Stimulated activated memory B cell treated with anti-CD40 and anti-IgM and Interleukin-4, amounts not matched to agents 10 μg/mL and 1 μg/mL and 100 μg/mL, for 72 hours (primary cell): ENCODE measurements around the gene PLIN4.
"Not testable (repeated sequence)": the region's sequence is repeated elsewhere in the genome, so short reads cannot be mapped to it uniquely, and the experiment has no call there.

Experiments used
- ATAC-seq: fragments of 150-1000 bp; cut with Tn5 transposase; 2 replicates; pipeline ENCODE4 v1.10.0; 2021
- H3K27ac Mint-ChIP-seq: one replicate; pipeline ENCODE4 v1.8.0; 2022; ENCODE audit warnings: mild to moderate bottlenecking, mixed read lengths
- H3K27me3 Mint-ChIP-seq: one replicate; pipeline ENCODE4 v1.8.0; 2022; ENCODE audit warnings: mixed read lengths
- H3K36me3 Mint-ChIP-seq: one replicate; pipeline ENCODE4 v1.8.0; 2022; ENCODE audit warnings: mixed read lengths
- H3K4me1 Mint-ChIP-seq: one replicate; pipeline ENCODE4 v1.8.0; 2022; ENCODE audit warnings: mixed read lengths
- H3K4me3 Mint-ChIP-seq: one replicate; pipeline ENCODE4 v1.8.0; 2022; ENCODE audit warnings: mild to moderate bottlenecking, moderate library complexity, mixed read lengths
- H3K9me3 Mint-ChIP-seq: one replicate; pipeline ENCODE4 v1.8.0; 2022; ENCODE audit warnings: mixed read lengths

The PLIN4 gene

GRCh38 chr19:4518345-4519171, at the start of gene PLIN4:
PLIN4 (minus strand) TSS chr19:4518486; CDS start chr19:4518272, 214 bp downstream.
- ATAC-seq: no peak
- H3K36me3 Mint-ChIP-seq: no peaks in the 10 kb centered on the region
- H3K4me1 Mint-ChIP-seq: no peaks in the 10 kb centered on the region
- H3K4me3 Mint-ChIP-seq: no peak within 1 kb of the TSS
- peaks cover 56% of the 10 kb centered on the region for H3K27me3 Mint-ChIP-seq
- H3K27ac Mint-ChIP-seq: no peak within 1 kb of the TSS
- H3K9me3 Mint-ChIP-seq: no peaks in the 10 kb centered on the region

DNA sequence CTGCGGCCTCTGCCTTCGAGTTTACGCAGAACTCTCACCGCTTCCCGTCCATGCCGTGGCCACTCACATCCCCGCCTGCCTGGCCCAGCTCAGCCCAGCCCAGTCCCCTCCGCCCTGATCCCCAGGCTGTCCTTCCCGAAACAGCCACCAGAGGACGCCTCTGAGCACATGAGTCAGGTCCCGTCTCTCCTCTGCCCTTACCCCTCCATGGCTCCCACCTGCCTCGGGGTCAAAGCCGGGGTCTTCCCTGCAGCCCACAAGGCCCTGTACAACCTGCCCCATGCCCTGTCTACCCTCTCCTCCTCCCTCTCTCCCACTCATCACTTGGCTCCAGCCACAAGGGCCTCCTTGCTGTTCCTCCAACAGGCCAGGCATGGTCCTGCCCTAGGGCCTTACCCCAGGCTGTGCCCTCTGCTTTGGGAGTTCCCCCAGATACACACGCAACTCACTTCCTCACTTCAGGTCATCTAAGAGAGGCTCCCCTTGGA, 49.3 kb upstream of the PLIN4 start:
- no peaks in the 10 kb centered on the region for H3K9me3 Mint-ChIP-seq
- no peaks in the 10 kb centered on the region for H3K36me3 Mint-ChIP-seq
- H3K27ac Mint-ChIP-seq: no peak overlapping the region
- H3K4me1 Mint-ChIP-seq: peaks cover 10% of the 10 kb centered on the region
- peak; percentile 56 for ATAC-seq
- no peak overlapping the region for H3K4me3 Mint-ChIP-seq
- peaks cover 44% of the 10 kb centered on the region for H3K27me3 Mint-ChIP-seq

GRCh38 chr19:4566402-4567051, 48.2 kb upstream of the PLIN4 start:
- Mint-ChIP-seq H3K27ac (no peak overlapping the region), H3K36me3 (no peaks in the 10 kb centered on the region)
- no peak for ATAC-seq

GRCh38 chr19:4563562-4563961, 45.3 kb upstream of the PLIN4 start:
- peak; percentile 51 for ATAC-seq
- not testable (repeated sequence) for H3K4me3 Mint-ChIP-seq, H3K9me3 Mint-ChIP-seq, H3K27ac Mint-ChIP-seq, H3K36me3 Mint-ChIP-seq
- Mint-ChIP-seq H3K4me1 (peaks cover 19% of the 10 kb centered on the region), H3K27me3 (peaks cover 45% of the 10 kb centered on the region)

More at GRCh38 chr19:4566402-4567051, 48.2 kb upstream of the PLIN4 start:
- Mint-ChIP-seq H3K4me3 (no peak overlapping the region), H3K9me3 (no peaks in the 10 kb centered on the region), H3K27me3 (peaks cover 44% of the 10 kb centered on the region), H3K4me1 (peaks cover 19% of the 10 kb centered on the region)

GRCh38 chr19:4562085-4562484, 43.8 kb upstream of the PLIN4 start:
- not testable (repeated sequence) for H3K9me3 Mint-ChIP-seq, H3K27ac Mint-ChIP-seq, H3K4me3 Mint-ChIP-seq, H3K36me3 Mint-ChIP-seq
- peak; percentile 65 for ATAC-seq
- Mint-ChIP-seq H3K27me3 (peaks cover 41% of the 10 kb centered on the region), H3K4me1 (peaks cover 15% of the 10 kb centered on the region)

DNA sequence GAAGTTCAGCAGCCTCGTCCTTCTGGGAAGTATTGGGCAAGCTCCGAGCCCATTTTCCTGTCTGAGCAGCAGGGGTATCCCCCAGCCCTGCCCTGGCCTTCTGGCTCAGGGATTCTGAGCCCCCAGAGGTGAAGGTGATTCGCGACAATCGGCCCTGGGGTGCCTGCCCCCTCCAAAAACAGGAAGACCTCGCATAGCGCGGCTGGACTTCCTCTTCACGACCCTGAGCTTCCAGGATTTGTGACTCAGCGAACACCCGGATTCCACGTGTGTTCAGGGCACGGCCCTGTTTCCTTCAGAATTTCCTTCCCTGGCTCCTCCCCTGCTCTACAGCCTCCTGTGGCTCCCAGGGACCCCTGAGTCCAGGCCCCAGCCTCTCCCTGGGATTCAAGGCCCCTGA, 41.3 kb upstream of the PLIN4 start, which contains the start of gene SEMA6B:
SEMA6B (minus strand) TSS at position 116 of the 400 bp plus-strand sequence. CDS start 1,227 bp downstream, outside the sequence.
- Mint-ChIP-seq H3K27me3 (peaks cover 37% of the 10 kb centered on the region), H3K9me3 (no peaks in the 10 kb centered on the region), H3K36me3 (no peaks in the 10 kb centered on the region), H3K4me1 (peaks cover 22% of the 10 kb centered on the region), H3K27ac (no peak within 1 kb of the TSS), H3K4me3 (no peak within 1 kb of the TSS)
- ATAC-seq: no peak

- no peaks in the 10 kb centered on the region for H3K36me3 Mint-ChIP-seq
- peaks cover 5% of the 10 kb centered on the region for H3K9me3 Mint-ChIP-seq
- H3K4me3 Mint-ChIP-seq: no peak overlapping the region
- H3K27ac Mint-ChIP-seq: no peak overlapping the region
- H3K27me3 Mint-ChIP-seq: peaks cover 39% of the 10 kb centered on the region
- peaks cover 22% of the 10 kb centered on the region for H3K4me1 Mint-ChIP-seq
- ATAC-seq: no peak
These were observed 40.0 kb upstream of the PLIN4 start for GRCh38 chr19:4557971-4558941.

DNA sequence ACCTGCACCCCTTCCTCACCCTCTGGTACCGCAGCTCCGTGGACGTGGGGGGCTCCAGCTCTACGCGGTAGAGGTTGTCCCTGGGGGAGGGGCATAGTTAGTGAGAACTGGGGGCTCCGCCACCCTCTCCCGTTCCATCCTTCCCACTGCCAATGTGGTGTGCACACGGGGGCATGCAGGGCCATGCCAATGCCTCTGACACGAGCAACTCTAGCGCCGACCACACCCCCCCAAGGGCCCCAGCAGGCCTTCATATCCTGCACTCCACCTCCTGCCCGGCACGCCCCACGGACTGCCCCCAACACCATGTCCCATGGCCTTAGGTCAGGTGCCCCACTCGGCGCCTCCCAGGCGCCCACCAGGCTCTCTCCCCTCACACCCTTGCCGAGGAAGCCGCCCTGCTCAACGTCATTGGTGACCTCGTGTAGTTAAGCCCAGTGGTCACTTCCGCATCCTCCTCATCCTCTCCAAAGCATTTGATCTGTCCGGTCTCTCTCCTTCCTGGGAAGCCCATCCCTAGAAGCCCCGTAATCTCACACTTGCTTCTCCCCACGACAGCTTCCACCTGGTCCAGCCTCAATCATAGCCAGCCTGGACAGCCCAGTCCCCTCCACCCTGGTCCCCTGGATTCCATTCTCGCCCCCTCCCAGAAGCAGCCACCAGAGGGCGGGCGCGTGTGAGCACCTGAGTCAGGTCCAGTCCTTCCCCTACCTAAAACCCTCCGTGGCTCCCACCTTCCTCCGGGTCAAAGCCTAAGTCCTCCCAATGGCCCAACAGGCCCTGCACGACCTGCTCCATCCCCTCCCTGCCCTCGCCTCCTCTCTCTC, 39.1 kb upstream of the PLIN4 start:
- no peaks in the 10 kb centered on the region for H3K36me3 Mint-ChIP-seq
- H3K9me3 Mint-ChIP-seq: peaks cover 11% of the 10 kb centered on the region
- H3K27me3 Mint-ChIP-seq: peaks cover 48% of the 10 kb centered on the region
- peaks cover 18% of the 10 kb centered on the region for H3K4me1 Mint-ChIP-seq
- peak; percentile 15 for ATAC-seq
- no peak overlapping the region for H3K4me3 Mint-ChIP-seq
- no peak overlapping the region for H3K27ac Mint-ChIP-seq

DNA sequence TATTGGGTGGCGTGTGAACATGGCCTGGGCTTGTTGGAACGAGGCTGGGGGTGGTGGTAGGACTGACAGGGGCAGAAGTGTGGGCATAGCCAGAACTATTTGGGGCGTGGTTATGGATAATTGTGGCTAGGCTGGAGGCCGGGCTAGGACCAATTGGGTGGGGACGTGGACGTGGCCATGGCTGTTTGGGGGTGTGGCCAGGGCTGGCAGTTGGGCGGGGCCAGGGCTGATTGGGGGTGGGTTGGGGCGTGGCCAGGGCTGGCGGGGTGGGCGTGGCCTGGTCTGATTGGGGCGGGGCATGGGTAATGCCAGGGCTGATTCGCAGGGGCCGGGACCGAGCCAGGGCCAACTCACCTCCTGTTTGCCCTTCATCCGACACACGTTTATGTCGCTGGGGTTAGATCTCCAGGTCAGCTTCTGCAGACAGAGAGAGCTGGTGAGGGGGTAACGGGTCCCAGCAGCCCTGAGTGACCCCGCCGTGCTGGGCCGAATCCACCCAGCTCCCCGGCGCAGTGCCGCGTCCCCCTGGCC, 38.4 kb upstream of the PLIN4 start:
- Mint-ChIP-seq H3K9me3 (peaks cover 14% of the 10 kb centered on the region), H3K4me3 (no peak overlapping the region), H3K27ac (no peak overlapping the region), H3K4me1 (peaks cover 12% of the 10 kb centered on the region), H3K36me3 (no peaks in the 10 kb centered on the region), H3K27me3 (peaks cover 55% of the 10 kb centered on the region)
- ATAC-seq: peak; percentile 35

DNA sequence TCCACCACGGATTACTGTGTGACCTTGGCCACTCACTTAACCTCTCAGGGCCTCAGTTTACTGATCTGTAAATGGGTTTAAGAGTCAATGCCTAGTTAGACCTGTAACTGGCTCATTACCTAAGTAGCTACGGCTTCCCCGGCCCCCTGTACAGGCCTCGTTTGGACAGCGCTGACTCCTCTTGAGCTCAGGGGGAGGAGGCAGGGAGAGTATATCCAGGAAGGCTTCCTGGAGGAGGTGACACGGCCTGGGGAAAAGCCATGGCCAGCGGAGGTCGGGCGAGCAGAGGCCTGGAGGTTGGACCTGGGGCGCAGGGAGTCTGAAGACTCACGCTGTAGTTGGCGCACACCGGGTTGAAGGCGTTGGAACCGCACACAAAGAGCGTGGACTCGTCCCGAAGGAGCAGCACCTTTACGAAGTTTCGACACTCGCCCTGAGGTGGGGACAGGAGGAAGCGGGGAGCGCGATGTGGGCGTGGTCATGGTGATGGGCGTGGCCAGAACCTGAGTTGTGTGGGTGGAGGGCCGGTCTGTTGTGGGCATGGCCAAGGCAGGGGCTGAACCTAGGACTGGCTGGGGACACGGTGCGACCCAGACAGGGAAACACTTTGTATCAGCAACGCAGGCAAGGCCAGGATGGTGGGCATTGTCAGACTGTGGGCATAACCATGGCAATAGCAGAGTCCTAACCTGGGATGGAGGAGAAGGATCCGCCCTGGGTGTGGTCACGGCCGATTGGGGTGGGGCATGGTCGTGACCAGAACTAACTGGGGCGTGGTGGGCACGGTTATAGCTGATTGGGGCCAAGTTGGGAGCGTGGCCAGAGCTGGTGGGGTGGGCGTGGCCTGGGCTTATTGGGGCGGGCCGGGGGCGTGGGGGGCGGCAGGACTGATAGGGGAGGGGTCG, 37.6 kb upstream of the PLIN4 start:
- Mint-ChIP-seq H3K36me3 (no peaks in the 10 kb centered on the region), H3K4me1 (peaks cover 12% of the 10 kb centered on the region), H3K27ac (no peak overlapping the region), H3K27me3 (peaks cover 58% of the 10 kb centered on the region), H3K4me3 (no peak overlapping the region), H3K9me3 (peaks cover 14% of the 10 kb centered on the region)
- no peak for ATAC-seq

DNA sequence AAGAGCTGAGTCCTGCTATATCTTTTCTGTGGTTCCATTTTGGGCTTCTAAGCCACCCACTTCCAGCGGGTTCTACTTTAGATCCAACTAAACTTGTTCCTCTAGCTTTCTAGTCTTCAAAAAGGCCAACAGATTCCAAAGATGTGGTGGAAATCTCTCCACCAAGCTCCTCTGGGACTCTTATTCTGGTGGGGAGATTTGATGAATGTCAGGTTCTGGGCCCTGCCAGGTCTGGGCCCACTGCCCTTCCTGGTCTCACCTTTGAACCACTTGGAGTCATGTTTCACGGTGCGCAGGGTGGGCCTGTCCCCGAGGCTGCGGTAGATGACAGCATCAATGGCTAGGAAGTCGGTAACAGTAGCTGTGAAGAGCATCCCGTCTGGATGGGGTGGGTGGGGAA, 36.4 kb upstream of the PLIN4 start:
- no peak for ATAC-seq
- no peak overlapping the region for H3K4me3 Mint-ChIP-seq
- peaks cover 12% of the 10 kb centered on the region for H3K4me1 Mint-ChIP-seq

GRCh38 chr19:4553775-4554174, 35.5 kb upstream of the PLIN4 start:
- H3K36me3 Mint-ChIP-seq: no peaks in the 10 kb centered on the region

More for the DNA sequence above, 36.4 kb upstream of the PLIN4 start:
- H3K9me3 Mint-ChIP-seq: peaks cover 14% of the 10 kb centered on the region
- H3K36me3 Mint-ChIP-seq: no peaks in the 10 kb centered on the region
- peaks cover 55% of the 10 kb centered on the region for H3K27me3 Mint-ChIP-seq
- no peak overlapping the region for H3K27ac Mint-ChIP-seq

GRCh38 chr19:4553092-4553695, 34.9 kb upstream of the PLIN4 start:
- Mint-ChIP-seq H3K36me3 (no peaks in the 10 kb centered on the region), H3K4me3 (no peak overlapping the region), H3K27me3 (peaks cover 63% of the 10 kb centered on the region), H3K9me3 (peaks cover 14% of the 10 kb centered on the region), H3K4me1 (peaks cover 12% of the 10 kb centered on the region), H3K27ac (no peak overlapping the region)
- ATAC-seq: no peak

More at GRCh38 chr19:4553775-4554174, 35.5 kb upstream of the PLIN4 start:
- Mint-ChIP-seq H3K4me3 (no peak overlapping the region), H3K27me3 (peaks cover 61% of the 10 kb centered on the region), H3K4me1 (peaks cover 12% of the 10 kb centered on the region), H3K27ac (no peak overlapping the region), H3K9me3 (peaks cover 14% of the 10 kb centered on the region)
- ATAC-seq: no peak
